GM12801 (cell line): Measurements from ENCODE around the gene LRRC3B.

ENCODE experiments used
- TF ChIP-seq, protein P1 (sequence below): IDR thresholded peaks from one replicate; pipeline ENCODE4 v1.5.1; 2011; ENCODE audit warnings: control low read depth; ENCODE audit not compliant: insufficient read length; ENCODE audit errors: extremely low read depth

LRRC3B gene

DNA sequence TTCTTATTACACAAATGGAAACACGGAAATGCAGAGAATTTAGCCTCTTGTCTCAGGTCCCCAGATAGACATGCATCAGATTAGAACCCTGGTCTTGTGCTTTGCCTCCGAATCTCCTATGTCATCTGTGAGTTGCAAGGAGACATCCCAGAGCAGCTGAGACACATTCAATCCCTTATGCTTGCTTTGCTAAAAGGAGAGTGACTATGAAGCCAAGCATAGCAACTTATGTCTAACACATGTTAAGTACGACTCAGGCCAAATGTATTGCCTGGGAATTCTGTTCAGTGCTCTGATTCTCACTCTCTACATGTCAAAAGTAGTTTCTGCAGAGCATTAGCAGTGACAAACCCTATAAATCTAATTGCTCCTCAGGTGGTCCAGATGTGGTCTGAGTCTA is 30.6 kb upstream of the LRRC3B start:
- TF ChIP-seq, protein P1, sequence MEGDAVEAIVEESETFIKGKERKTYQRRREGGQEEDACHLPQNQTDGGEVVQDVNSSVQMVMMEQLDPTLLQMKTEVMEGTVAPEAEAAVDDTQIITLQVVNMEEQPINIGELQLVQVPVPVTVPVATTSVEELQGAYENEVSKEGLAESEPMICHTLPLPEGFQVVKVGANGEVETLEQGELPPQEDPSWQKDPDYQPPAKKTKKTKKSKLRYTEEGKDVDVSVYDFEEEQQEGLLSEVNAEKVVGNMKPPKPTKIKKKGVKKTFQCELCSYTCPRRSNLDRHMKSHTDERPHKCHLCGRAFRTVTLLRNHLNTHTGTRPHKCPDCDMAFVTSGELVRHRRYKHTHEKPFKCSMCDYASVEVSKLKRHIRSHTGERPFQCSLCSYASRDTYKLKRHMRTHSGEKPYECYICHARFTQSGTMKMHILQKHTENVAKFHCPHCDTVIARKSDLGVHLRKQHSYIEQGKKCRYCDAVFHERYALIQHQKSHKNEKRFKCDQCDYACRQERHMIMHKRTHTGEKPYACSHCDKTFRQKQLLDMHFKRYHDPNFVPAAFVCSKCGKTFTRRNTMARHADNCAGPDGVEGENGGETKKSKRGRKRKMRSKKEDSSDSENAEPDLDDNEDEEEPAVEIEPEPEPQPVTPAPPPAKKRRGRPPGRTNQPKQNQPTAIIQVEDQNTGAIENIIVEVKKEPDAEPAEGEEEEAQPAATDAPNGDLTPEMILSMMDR: no peak

DNA sequence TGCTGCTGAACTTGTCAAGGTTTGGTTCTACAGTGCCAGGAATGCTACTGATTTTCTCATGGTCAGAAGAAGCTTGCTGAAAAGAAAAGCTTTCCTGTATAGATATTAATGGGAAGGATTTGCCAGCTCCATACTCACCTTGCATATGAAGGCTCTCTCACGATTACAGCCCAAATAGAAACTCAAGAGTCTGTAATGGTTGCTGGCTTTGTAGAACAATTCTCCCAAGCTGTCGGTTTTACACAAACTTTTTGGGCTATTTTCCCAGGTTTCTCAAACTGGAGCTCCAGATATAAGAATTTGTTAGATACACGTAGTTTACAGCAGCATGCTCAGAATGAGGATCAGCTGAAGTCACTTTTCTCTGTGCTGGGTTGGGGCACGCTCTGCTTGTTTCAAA is 30.1 kb upstream of the LRRC3B start:
- TF ChIP-seq, protein P1: no peak

DNA sequence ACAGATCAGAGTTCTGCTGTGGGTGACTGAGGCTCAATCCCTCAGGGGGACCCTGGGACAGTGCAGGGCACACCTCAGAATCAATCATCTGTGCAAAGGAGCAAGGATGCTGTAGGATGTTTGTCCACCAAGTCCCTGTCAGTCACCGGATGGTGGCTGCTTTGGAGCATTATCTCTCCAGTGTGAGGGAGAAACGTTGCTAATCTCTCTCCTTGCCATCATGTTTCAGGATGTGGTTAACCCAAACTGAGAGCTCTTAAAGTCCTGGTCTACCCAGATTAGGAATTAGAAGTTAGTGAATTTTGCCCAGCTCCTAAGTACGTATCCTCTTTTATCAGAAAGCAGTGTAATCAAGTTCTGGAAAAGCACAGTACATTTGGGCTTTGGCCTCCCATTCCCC is 26.2 kb upstream of the LRRC3B start:
- TF ChIP-seq, protein P1: no peak

DNA sequence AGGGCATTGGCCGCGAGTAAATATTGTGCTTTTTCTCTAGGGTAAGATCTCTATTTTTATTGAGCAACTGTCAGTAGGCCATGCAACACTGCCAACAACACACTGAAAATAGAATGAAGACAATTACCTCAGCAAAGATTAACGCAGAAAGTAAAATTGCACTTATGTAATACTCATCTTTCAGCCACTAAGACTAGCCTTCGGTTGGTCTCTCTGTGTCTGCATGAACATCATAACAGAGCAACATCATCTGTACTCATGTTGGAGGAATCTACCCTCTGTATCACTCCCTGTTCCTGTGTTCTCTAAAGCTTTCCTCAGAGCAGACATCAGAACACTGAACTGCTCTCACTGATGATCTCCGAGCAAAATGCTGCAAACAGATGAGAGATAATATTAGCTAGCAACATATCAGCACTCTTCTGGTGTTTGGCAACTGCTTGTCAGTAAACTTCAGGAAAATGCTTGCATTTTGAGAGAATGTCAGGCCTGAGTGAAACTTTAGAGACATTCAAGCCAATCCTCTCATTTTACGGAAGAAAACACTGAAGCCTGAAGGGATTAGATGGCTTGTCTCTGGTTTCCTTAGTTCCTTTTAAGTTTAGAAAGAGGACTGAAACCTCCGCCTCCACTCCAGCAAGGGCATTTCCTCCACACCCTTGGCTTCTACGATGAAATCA is 8.4 kb upstream of the LRRC3B start:
- TF ChIP-seq, protein P1: no peak

DNA sequence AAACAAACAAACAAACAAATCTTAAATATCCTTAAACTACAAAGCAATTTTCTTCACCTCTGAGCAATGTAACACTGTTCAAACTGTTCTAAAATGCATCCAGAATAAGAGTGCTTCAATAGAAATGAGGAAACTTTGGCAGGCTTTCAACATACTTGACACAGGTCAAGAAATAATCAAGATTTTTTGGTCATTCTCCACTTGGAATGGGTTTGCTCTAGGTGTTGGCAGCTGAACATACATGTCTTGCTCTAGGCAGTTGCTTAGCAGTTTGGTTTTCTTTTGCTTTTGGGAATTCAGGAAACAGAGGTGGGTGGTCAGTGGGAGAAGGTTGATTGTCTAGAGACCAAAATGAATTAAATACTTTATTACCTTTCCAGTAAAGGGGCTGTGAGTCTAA is 1.4 kb upstream of the LRRC3B start:
- TF ChIP-seq, protein P1: no peak

DNA sequence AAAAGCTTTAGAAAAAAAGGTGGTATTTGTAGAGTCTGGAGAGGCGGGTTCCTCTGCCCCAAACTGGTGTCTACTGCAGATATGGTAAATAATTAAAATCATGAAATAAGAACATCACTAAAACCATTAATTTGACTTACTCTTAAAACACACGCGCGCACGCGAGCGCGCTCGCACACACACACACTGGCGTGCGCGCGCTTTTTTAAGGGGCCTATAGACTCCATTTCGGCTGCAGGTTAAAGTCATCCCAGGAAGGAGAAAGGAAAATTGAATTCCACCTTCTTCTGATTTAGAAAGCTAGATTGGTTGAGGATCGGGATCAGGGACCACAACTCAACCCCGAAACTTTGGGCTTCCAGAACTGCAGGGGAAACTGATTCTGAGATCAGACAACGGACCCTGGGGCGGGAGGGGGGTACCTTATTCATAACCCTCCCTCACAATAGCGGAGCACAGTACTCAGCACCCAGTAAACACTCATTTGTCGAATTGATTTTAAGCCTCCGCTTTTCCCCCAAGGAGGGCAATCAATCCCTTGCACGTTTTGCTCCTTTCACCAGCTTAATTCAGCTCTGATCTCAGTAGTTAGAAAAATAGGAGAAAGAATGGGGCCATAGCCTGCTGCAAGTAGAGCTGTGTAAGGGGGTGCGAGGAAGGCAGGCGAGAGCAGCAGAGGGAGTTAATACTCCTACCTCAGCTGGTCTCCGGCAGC is 509 bp upstream of the LRRC3B start:
- TF ChIP-seq, protein P1: no peak

DNA sequence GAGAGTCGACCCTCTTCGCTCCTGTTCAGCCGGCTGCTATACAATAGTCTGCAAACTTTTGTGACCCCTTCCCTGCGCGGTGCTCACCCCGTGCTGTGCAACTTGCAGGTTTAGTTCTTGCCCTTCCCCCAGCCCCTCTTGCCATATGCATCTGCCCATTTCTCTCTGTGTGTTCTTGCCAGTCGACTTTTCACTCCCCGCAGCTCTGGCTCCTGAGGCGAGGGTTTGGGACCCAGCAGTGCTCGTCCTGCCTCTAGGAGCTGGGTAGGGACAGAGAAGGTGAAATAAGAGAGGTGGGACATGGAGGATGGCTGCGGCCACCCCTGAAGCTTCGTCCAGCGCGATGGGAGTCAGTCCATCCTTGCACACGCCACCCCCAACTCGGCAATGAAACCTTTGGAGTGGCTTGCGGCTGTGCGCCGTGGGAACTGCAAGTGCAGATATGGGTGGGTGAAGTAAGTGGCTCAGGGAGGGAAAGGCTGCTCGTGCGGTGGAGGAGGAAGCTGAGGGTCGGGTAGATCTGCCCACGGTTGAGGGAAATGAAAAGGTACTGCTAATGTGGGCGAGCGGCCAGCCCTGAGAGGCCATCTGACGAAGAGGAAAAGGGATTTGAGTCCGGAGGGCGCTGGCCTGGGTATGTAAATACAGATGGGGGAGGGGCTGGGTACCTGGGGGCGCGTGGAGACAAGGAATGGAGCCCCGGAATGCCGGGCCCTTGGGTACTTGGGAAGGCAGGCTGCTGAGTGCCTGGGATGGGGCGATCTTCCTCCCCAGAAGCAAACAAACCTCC is 1.0 kb downstream of the LRRC3B start:
- TF ChIP-seq, protein P1: no peak
